ENCODE measurements around the gene GRIK2. TPM values are rescaled to one million over a fixed set of nuclear protein-coding genes. Genes with fewer than 3 reads are reported as not detected.

Gene GRIK2
- total RNA-seq, 4 donors from 2014 or later = 0.47 to 7.8 (median 1.7) TPM

GRCh38 chr6:101992286-101992685, 598.8 kb downstream of the GRIK2 start:
- TF ChIP-seq CTCF (IDR thresholded peaks at IDR 0.05) = no peak
- no peak for DNase-seq (ENCODE audit: low spot score)
- ATAC-seq (ENCODE audit: low FRiP score) = no peak

GRCh38 chr6:101994521-101994920, 601.0 kb downstream of the GRIK2 start:
- no peak for TF ChIP-seq CTCF (IDR thresholded peaks at IDR 0.05)
- DNase-seq (ENCODE audit: low spot score) = no peak
- ATAC-seq (ENCODE audit: low FRiP score) = no peak

GRCh38 chr6:102015431-102015830, 621.9 kb downstream of the GRIK2 start:
- DNase-seq (ENCODE audit: low spot score) (no peak), ATAC-seq (ENCODE audit: low FRiP score) (no peak)
- no peak for TF ChIP-seq CTCF (IDR thresholded peaks at IDR 0.05)

- TF ChIP-seq CTCF (IDR thresholded peaks at IDR 0.05) = no peak
- DNase-seq (ENCODE audit: low spot score) (no peak), ATAC-seq (ENCODE audit: low FRiP score) (no peak)
Measured at GRCh38 chr6:102022281-102022680, 628.8 kb downstream of the GRIK2 start.

- DNase-seq (ENCODE audit: low spot score) = no peak
- no peak for ATAC-seq (ENCODE audit: low FRiP score)
- no peak for TF ChIP-seq CTCF (IDR thresholded peaks at IDR 0.05)
Measured at GRCh38 chr6:102022803-102023202, 629.3 kb downstream of the GRIK2 start.

- TF ChIP-seq CTCF (IDR thresholded peaks at IDR 0.05) = no peak
- ATAC-seq (ENCODE audit: low FRiP score) (no peak), DNase-seq (ENCODE audit: low spot score) (no peak)
Measured at GRCh38 chr6:102023977-102024657, 630.6 kb downstream of the GRIK2 start.

- DNase-seq (ENCODE audit: low spot score) (no peak), ATAC-seq (ENCODE audit: low FRiP score) (no peak)
- TF ChIP-seq CTCF (IDR thresholded peaks at IDR 0.05) = no peak
Measured at GRCh38 chr6:102026649-102027048, 633.1 kb downstream of the GRIK2 start.

All from omental fat pad (tissue), 4 donors.